NCI-H2107 (cell line): ENCODE data around the gene SLC35A1.

Experiments
- DNase-seq: peaks from one replicate; lab custom pipeline; 2025; lab: John Stamatoyannopoulos, UW

The SLC35A1 gene

GRCh38 chr6:87529221-87529620 lies 56.4 kb downstream of the SLC35A1 start:
- DNase-seq: no peak

GRCh38 chr6:87534377-87535047 lies 61.7 kb downstream of the SLC35A1 start:
- DNase-seq: no peak

DNA sequence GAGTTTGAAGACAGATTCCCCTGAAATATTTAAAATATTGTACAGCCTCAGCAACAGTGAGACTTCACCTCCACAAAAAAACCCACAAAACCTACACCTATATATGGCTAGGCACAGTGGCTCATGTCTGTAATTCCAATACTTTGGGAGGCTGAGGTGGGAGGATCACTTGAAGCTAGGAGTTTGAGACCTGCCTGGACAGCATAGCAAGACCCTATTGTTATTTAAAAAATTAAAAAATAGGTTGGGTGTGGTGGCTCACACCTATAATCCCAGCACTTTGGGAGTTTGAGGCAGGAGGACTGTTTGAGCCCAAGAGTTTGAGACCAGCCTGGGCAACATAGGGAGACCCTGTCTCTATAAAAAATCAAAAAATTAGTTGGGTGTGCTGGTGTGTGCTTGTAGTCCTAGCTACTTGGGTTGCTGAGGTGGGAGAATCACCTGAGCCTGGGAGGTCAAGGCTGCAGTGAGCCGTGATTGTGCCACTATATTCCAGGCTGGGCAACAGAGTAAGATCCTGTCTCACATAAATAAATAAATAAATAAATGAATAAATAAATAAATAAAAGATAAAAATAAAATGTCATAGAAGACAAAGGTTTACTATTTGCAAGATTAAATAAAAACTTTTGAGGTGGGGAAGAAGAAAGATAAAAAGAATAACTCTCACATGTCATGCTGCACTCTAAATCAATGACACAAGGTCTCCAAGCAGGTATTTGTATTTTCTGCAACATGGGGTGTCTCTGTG lies 65.9 kb downstream of the SLC35A1 start:
- no peak for DNase-seq

GRCh38 chr6:87539554-87539953 lies 66.8 kb downstream of the SLC35A1 start:
- no peak for DNase-seq

- DNase-seq: no peak
Observed at GRCh38 chr6:87540539-87540938, 67.8 kb downstream of the SLC35A1 start.

DNA sequence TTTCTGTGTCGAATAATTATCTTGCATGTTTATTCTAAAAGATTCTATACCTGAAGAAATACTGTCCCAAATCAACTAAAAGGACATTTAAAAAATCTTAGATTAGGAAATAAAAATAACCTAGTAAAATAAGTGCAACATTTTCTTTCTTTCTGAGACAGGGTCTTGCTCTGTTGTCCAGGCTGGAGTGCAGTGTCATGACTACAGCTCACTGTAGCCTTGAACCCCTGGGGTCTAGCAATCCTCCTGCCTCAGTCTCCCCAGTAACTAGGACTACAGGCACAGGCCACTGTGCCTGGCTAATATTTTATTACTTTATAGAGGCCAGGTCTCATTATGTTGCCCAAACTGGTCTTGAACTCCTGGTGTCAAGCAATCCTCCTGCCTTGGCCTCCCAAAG lies 68.3 kb downstream of the SLC35A1 start:
- DNase-seq: no peak

GRCh38 chr6:87541744-87542143 lies 69.0 kb downstream of the SLC35A1 start:
- DNase-seq: no peak

DNA sequence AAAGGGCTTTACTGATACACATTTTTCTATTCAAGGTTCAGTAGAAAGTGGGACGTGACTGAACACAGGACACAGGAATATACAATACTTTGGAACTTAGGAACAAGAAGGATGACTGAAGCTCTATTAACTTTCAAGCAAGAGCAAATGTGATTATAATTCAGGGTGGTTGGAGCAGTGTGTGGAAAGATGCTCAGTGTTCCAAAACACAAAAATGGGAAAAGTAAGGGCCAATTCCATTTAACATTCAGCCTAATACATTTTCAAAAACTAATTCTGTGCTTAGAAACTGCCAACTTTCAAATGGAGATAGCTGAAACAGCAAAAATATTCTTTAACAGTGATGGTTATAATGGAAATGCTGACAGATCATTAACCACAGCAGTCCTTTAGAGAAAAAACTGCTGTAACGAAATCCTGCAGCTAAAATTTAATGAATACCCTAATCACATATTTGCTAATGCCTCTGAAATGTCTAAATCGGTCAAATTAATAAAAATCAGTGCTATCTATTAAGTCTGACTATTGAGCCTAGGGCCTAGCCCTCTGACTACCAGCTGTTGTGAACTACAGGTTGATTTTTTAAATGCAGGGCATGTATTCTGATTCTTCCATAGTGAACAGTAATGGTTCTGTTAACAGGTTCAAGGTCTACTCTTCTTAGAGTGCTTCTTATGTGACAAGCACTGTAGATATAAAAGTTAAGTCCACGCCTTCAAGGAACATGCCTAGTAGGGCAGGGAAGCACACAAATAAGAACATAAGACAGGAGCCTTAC lies 71.1 kb downstream of the SLC35A1 start:
- no peak for DNase-seq

DNA sequence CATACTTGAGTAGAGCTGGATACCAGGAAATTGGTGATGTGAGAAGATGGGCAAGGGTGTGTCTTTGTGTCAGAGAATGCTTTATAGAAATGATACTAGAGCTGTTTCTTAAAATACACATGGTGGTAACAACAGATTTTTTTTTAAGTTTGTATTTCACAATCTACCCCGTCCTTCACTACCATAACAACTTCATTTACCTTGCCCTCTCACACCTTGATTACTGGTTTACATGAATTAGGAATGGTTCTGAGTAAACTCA lies 71.6 kb downstream of the SLC35A1 start:
- no peak for DNase-seq

GRCh38 chr6:87551799-87552198 lies 79.0 kb downstream of the SLC35A1 start:
- DNase-seq: no peak

GRCh38 chr6:87553159-87553765 lies 80.5 kb downstream of the SLC35A1 start:
- DNase-seq: no peak

DNA sequence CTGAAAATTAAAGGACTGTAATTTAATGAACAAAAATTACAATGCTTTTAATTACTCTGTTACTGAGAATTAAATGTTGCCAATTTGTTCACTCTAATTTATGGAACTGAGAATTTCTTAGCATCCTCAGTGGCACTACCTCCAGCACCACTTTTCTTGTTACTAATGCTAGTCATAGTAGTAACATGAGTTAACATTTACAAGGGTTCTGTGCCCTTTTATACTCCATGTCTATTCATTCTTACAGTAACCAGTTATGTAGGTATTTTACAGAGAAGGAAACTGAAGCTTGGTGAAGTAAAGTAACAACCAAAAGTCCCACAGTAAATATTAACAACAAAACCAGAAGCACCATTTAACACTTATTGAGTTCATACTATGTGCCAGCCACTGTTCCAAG lies 82.7 kb downstream of the SLC35A1 start:
- no peak for DNase-seq

DNA sequence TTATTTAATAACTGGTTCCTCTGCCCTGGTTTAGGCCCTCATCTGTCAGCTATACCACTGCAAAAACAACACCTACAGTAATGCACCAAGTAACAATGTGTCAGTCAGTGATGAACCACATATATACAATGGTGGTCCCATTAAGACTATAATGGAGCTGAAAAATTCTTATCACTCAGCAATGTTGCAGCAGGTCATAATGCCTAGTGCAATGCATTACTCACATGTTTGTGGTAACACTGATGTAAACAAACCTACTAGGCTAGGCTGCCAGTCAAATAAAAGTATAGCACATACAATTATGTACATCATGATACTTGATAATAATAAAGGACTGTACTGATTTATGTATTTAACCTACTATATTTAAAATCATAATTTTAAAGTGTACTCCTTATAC lies 85.7 kb downstream of the SLC35A1 start:
- DNase-seq: no peak

DNA sequence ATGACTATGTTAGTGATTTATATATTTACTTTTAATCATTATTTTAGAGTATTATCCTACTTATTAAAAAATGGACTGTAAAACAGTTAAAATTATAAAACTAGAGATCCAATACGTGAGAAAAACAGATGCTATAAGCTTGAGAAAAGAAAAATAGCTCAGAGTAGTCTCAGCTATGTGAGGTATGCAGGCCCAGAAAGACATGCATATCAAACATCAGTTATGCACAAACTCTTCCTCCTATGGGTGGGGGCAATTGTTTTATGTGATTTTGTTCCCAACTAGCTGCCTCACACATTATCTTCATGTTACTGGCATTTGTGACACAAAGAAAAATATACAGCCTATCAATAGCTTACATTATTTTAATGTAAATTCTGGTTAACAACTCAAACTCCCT lies 88.2 kb downstream of the SLC35A1 start:
- DNase-seq: no peak
